Lung (tissue), 12 donors: ENCODE measurements around the gene NTRK2. TPM values are rescaled to one million over a fixed set of nuclear protein-coding genes. Genes with fewer than 3 reads are reported as not detected.
A peak's percentile ranks its signal among the peaks of the same experiment; 100 is the strongest.

ENCODE experiments used
- ATAC-seq: fragments of 200-7000 bp; cut with Tn5 transposase; one replicate; pipeline ENCODE4 v1.9.1; 2020; ENCODE audit warnings: moderate number of reproducible peaks; ENCODE audit not compliant: insufficient read depth, low FRiP score
- DNase-seq, 3 donors: peaks; one replicate each; pipeline ENCODE4 v3.0.0-alpha.2; 2013 to 2017
- H3K27ac ChIP-seq, 2 donors: one replicate each; pipeline ENCODE4 v1.5.1; 2013; ENCODE audit warnings: mild to moderate bottlenecking in 2 of 2, moderate library complexity in 2 of 2, control low read depth in 1 of 2, inconsistent platforms in 1 of 2, low read depth in 1 of 2, low read length in 1 of 2
- H3K27me3 ChIP-seq, 3 donors: one replicate each; pipeline ENCODE4 v1.5.1; 2013; ENCODE audit warnings: low read length in 2 of 3; ENCODE audit not compliant: control insufficient read depth in 3 of 3, insufficient read depth in 3 of 3
- H3K36me3 ChIP-seq, 4 donors: one replicate each; pipeline ENCODE4 v1.5.1; 2013; ENCODE audit warnings: low read length in 4 of 4, mild to moderate bottlenecking in 1 of 4, moderate library complexity in 1 of 4; ENCODE audit not compliant: control insufficient read depth in 4 of 4, insufficient read depth in 4 of 4
- H3K4me1 ChIP-seq, 5 donors: one replicate each; pipeline ENCODE4 v1.5.1; 2013; ENCODE audit warnings: low read length in 5 of 5, mild to moderate bottlenecking in 2 of 5, moderate library complexity in 1 of 5; ENCODE audit not compliant: control insufficient read depth in 5 of 5, insufficient read depth in 5 of 5
- H3K4me3 ChIP-seq: one replicate; pipeline ENCODE4 v1.5.1; 2013; ENCODE audit warnings: mild to moderate bottlenecking, control low read depth, moderate library complexity
- H3K9ac ChIP-seq, 2 donors: one replicate each; pipeline ENCODE4 v1.5.1; 2013; ENCODE audit warnings: low read length in 2 of 2, control low read depth in 1 of 2; ENCODE audit not compliant: insufficient read depth in 1 of 2
- H3K9me3 ChIP-seq, 4 donors: one replicate each; pipeline ENCODE4 v1.5.1; 2013; ENCODE audit warnings: low read length in 3 of 4, mild to moderate bottlenecking in 1 of 4, moderate library complexity in 1 of 4; ENCODE audit not compliant: control insufficient read depth in 4 of 4, insufficient read depth in 3 of 4
- CTCF ChIP-seq: IDR thresholded peaks from 2 replicates; pipeline ENCODE4 v1.5.1; 2012; ENCODE audit warnings: mild to moderate bottlenecking; ENCODE audit errors: control extremely low read depth, extremely low read depth
- WGBS, 2 donors: extraction: QIAGEN DNeasy Blood & Tissue Kit; methylation state at CpG; one replicate each; pipeline ENCODE4 v1.1.7; 2013; 5-methylcytosine and 5-hydroxymethylcytosine counted together
- polyA plus RNA-seq, 2 donors: library from polyadenylated mRNA; stranded (reverse); fragments of 200-250 nt; gene quantifications; one replicate each; pipeline ENCODE4 v1.2.1, GENCODE V29; 2013
- total RNA-seq, 2 donors: library from RNA; depleted of rRNA in 1 of 2; stranded (reverse); fragments of >200 nt in 1 of 2; gene quantifications; one replicate each; pipeline ENCODE4 v1.2.1, GENCODE V29; 2014 to 2021
- donor health status: control.
- donor health status: control.
- donor health status: Bipolar disorder and iron deficiency.
- donor health status: healthy.
- donor health status: DM: yes; HTN: yes; CAD: no.

Gene NTRK2
- total and polyA plus RNA-seq, 4 donors = 0.33 to 14.4 (median 3.3) TPM

- Histone ChIP-seq H3K4me3 (no peak overlapping the region), H3K27me3 (peaks cover 0 to 6% (median 4%) of the 10 kb centered on the region in 3 donors), H3K9me3 (no peaks in the 10 kb centered on the region), H3K9ac (no peak overlapping the region), H3K36me3 (no peaks in the 10 kb centered on the region), H3K27ac (no peak overlapping the region), H3K4me1 (peaks cover 0 to 4% (median 1%) of the 10 kb centered on the region in 5 donors)
- DNase-seq = no peak
- no peak for ATAC-seq
- WGBS, 2 donors = 93 to 96% methylated on average over 7 of the region's 7 CpGs
- TF ChIP-seq CTCF = no peak
These were observed 41.9 kb downstream of the NTRK2 start for GRCh38 chr9:84711398-84711777.

- H3K27ac ChIP-seq = no peak overlapping the region
- ATAC-seq = no peak
- peak in 1 of 3 donors; percentile 13 for DNase-seq
These were observed 42.4 kb downstream of the NTRK2 start for GRCh38 chr9:84711936-84712335.

GRCh38 chr9:84716217-84716616 is 46.7 kb downstream of the NTRK2 start:
- no peak for ATAC-seq
- no peak overlapping the region for H3K27ac ChIP-seq

More at GRCh38 chr9:84711936-84712335, 42.4 kb downstream of the NTRK2 start:
- TF ChIP-seq CTCF = no peak
- Histone ChIP-seq H3K36me3 (no peaks in the 10 kb centered on the region), H3K27me3 (peaks cover 0 to 7% (median 4%) of the 10 kb centered on the region in 3 donors), H3K4me1 (peaks cover 0 to 4% (median 1%) of the 10 kb centered on the region in 5 donors), H3K9me3 (no peaks in the 10 kb centered on the region), H3K4me3 (no peak overlapping the region), H3K9ac (no peak overlapping the region)
- 80 to 85% methylated on average over 6 of the region's 6 CpGs for WGBS, 2 donors

More at GRCh38 chr9:84716217-84716616, 46.7 kb downstream of the NTRK2 start:
- H3K4me1 ChIP-seq = peaks cover 0 to under 1% (median 0%) of the 10 kb centered on the region in 5 donors
- H3K4me3 ChIP-seq = no peak overlapping the region
- WGBS, 2 donors = 89 to 95% methylated on average over 3 of the region's 3 CpGs
- no peak for DNase-seq
- H3K27me3 ChIP-seq = peaks cover 0 to 7% (median 0%) of the 10 kb centered on the region in 3 donors
- no peak overlapping the region for H3K9ac ChIP-seq
- no peaks in the 10 kb centered on the region for H3K36me3 ChIP-seq
- H3K9me3 ChIP-seq = no peaks in the 10 kb centered on the region
- TF ChIP-seq CTCF = no peak
